ENCODE results near the gene PRPH.
"Not testable (repeated sequence)": the region's sequence is repeated elsewhere in the genome, so short reads cannot be mapped to it uniquely, and the experiment has no call there.

Gene PRPH

DNA sequence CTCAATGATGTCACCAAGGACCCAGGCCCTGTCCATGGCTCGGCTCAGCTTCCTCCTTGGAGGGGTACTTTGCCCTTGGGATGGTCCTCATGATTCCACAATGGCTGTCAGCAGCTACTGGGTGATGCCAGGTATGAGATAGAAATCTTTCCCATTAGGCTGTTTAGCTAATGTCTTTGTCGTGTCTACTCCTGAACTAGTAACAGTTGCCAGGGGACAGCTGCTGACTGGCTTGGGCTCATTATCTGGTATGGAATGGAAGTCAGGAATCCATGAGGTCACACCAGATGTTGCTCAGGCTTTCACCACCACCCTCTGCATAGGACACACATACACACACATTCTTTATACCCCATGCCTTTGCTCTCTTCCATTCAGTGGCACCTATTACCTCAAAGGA is 9.2 kb downstream of the PRPH start (continued):
- TF ChIP-seq, protein P1, sequence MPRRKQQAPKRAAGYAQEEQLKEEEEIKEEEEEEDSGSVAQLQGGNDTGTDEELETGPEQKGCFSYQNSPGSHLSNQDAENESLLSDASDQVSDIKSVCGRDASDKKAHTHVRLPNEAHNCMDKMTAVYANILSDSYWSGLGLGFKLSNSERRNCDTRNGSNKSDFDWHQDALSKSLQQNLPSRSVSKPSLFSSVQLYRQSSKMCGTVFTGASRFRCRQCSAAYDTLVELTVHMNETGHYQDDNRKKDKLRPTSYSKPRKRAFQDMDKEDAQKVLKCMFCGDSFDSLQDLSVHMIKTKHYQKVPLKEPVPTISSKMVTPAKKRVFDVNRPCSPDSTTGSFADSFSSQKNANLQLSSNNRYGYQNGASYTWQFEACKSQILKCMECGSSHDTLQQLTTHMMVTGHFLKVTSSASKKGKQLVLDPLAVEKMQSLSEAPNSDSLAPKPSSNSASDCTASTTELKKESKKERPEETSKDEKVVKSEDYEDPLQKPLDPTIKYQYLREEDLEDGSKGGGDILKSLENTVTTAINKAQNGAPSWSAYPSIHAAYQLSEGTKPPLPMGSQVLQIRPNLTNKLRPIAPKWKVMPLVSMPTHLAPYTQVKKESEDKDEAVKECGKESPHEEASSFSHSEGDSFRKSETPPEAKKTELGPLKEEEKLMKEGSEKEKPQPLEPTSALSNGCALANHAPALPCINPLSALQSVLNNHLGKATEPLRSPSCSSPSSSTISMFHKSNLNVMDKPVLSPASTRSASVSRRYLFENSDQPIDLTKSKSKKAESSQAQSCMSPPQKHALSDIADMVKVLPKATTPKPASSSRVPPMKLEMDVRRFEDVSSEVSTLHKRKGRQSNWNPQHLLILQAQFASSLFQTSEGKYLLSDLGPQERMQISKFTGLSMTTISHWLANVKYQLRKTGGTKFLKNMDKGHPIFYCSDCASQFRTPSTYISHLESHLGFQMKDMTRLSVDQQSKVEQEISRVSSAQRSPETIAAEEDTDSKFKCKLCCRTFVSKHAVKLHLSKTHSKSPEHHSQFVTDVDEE (CRISPR knock-in tag; IDR thresholded peaks at IDR 0.05) = no peak
- no peak for TF ChIP-seq CSRNP3 (CRISPR knock-in tag; IDR thresholded peaks at IDR 0.05)
- no peak for TF ChIP-seq ZNF8 (CRISPR knock-in tag; IDR thresholded peaks at IDR 0.05)

- no peak for TF ChIP-seq SNAI2 (CRISPR knock-in tag; IDR thresholded peaks at IDR 0.05)
- TF ChIP-seq, protein P2, sequence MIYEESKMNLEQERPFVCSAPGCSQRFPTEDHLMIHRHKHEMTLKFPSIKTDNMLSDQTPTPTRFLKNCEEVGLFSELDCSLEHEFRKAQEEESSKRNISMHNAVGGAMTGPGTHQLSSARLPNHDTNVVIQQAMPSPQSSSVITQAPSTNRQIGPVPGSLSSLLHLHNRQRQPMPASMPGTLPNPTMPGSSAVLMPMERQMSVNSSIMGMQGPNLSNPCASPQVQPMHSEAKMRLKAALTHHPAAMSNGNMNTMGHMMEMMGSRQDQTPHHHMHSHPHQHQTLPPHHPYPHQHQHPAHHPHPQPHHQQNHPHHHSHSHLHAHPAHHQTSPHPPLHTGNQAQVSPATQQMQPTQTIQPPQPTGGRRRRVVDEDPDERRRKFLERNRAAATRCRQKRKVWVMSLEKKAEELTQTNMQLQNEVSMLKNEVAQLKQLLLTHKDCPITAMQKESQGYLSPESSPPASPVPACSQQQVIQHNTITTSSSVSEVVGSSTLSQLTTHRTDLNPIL (CRISPR knock-in tag; IDR thresholded peaks at IDR 0.05; ENCODE audit: low read depth) = no peak
- no peak for TF ChIP-seq RARB (CRISPR knock-in tag; IDR thresholded peaks at IDR 0.05)
Observed at GRCh38 chr12:49305762-49306510, 11.0 kb downstream of the PRPH start.

GRCh38 chr12:49309386-49309785 is 14.4 kb downstream of the PRPH start:
- no peak for ATAC-seq
- TF ChIP-seq CSDC2 (CRISPR knock-in tag; IDR thresholded peaks at IDR 0.05) (no peak), PATZ1 (CRISPR knock-in tag; IDR thresholded peaks at IDR 0.05; ENCODE audit: borderline replicate concordance) (no peak), GLIS3 (CRISPR knock-in tag; IDR thresholded peaks at IDR 0.05) (no peak), BACH2 (CRISPR knock-in tag; IDR thresholded peaks at IDR 0.05; ENCODE audit: borderline replicate concordance) (no peak), ZNF565 (CRISPR knock-in tag; conservative IDR thresholded peaks at IDR 0.05; ENCODE audit: low read depth) (no peak), ZFP3 (CRISPR knock-in tag; IDR thresholded peaks at IDR 0.05) (no peak), OSR1 (CRISPR knock-in tag; IDR thresholded peaks at IDR 0.05) (no peak), PPARA (CRISPR knock-in tag; IDR thresholded peaks at IDR 0.05; ENCODE audit: borderline replicate concordance) (no peak), ZNF70 (CRISPR knock-in tag; IDR thresholded peaks at IDR 0.05) (no peak), ZNF8 (CRISPR knock-in tag; IDR thresholded peaks at IDR 0.05) (no peak), ISL1 (CRISPR knock-in tag; IDR thresholded peaks at IDR 0.05) (no peak), ZC3H10 (CRISPR knock-in tag; IDR thresholded peaks at IDR 0.05) (no peak), RARB (CRISPR knock-in tag; IDR thresholded peaks at IDR 0.05) (no peak), ZFP30 (CRISPR knock-in tag; IDR thresholded peaks at IDR 0.05) (no peak), CSRNP3 (CRISPR knock-in tag; IDR thresholded peaks at IDR 0.05) (no peak), TCF4 (CRISPR knock-in tag; IDR thresholded peaks at IDR 0.05; ENCODE audit: borderline replicate concordance) (no peak), ESRRG (CRISPR knock-in tag; IDR thresholded peaks at IDR 0.05) (no peak)
- TF ChIP-seq, protein P1 (CRISPR knock-in tag; IDR thresholded peaks at IDR 0.05) = no peak
- TF ChIP-seq, protein P2 (CRISPR knock-in tag; IDR thresholded peaks at IDR 0.05; ENCODE audit: low read depth) = no peak
- TF ChIP-seq, protein P3, sequence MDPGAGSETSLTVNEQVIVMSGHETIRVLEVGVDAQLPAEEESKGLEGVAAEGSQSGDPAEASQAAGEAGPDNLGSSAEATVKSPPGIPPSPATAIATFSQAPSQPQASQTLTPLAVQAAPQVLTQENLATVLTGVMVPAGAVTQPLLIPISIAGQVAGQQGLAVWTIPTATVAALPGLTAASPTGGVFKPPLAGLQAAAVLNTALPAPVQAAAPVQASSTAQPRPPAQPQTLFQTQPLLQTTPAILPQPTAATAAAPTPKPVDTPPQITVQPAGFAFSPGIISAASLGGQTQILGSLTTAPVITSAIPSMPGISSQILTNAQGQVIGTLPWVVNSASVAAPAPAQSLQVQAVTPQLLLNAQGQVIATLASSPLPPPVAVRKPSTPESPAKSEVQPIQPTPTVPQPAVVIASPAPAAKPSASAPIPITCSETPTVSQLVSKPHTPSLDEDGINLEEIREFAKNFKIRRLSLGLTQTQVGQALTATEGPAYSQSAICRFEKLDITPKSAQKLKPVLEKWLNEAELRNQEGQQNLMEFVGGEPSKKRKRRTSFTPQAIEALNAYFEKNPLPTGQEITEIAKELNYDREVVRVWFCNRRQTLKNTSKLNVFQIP (CRISPR knock-in tag; IDR thresholded peaks at IDR 0.05; ENCODE audit: borderline replicate concordance, low read depth) = no peak

More at GRCh38 chr12:49305762-49306510, 11.0 kb downstream of the PRPH start:
- no peak for ATAC-seq

DNA sequence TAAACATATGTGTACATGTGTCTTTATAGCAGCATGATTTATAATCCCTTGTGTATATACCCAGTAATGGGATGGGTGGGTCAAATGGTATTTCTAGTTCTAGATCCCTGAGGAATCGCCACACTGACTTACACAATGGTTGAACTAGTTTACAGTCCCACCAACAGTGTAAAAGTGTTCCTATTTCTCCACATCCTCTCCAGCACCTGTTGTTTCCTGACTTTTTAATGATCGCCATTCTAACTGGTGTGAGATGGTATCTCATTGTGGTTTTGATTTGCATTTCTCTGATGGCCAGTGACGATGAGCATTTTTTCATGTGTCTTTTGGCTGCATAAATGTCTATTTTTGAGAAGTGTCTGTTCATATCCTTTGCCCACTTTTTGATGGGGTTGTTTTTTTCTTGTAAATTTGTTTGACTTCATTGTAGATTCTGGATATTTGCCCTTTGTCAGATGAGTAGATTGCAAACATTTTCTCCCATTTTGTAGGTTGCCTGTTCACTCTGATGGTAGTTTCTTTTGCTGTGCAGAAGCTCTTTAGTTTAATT is 15.6 kb downstream of the PRPH start:
- ATAC-seq = not testable (repeated sequence)
